MCF 10A (cell line): ENCODE measurements around the gene BMP4. TPM values are rescaled to one million over a fixed set of nuclear protein-coding genes. Genes with fewer than 3 reads are reported as not detected.
A peak's percentile ranks its signal among the peaks of the same experiment; 100 is the strongest.

Experiments used
- BruUV-seq: library from RNA; stranded (reverse); fragments of 400-500 nt; replicated peaks from 2 replicates; lab custom pipeline; 2021; lab: Mats Ljungman, UMichigan
- CTCF ChIA-PET: fragments of 300-600 bp; sonication (Branson Sonifier 250); formaldehyde crosslinking; extraction: SDS; loops from one replicate; lab custom pipeline; 2021; ENCODE audit warnings: antibody characterized with exemption, inconsistent platforms; lab: Yijun Ruan, JAX
- POLR2A ChIA-PET: fragments of 300-600, 350-650 bp; sonication (Branson Sonifier 250); formaldehyde crosslinking; extraction: SDS; loops from one replicate; lab custom pipeline; 2020; ENCODE audit warnings: antibody characterized with exemption, inconsistent platforms; lab: Yijun Ruan, JAX
- DNase-seq: peaks from one replicate; pipeline ENCODE4 v3.0.0-alpha.2; 2018; ENCODE audit not compliant: unreplicated experiment
- H3K27ac Mint-ChIP-seq: one replicate; pipeline ENCODE4 v1.8.0; 2022; ENCODE audit warnings: mild to moderate bottlenecking, low read depth, mixed read lengths; ENCODE audit not compliant: unreplicated experiment
- H3K27me3 Mint-ChIP-seq: one replicate; pipeline ENCODE4 v1.8.0; 2022; ENCODE audit warnings: mixed read lengths; ENCODE audit not compliant: insufficient read depth, unreplicated experiment
- H3K36me3 Mint-ChIP-seq: one replicate; pipeline ENCODE4 v1.8.0; 2022; ENCODE audit warnings: mild to moderate bottlenecking, moderate library complexity, mixed read lengths; ENCODE audit not compliant: insufficient read depth, unreplicated experiment
- H3K4me1 Mint-ChIP-seq: one replicate; pipeline ENCODE4 v1.8.0; 2022; ENCODE audit warnings: mixed read lengths; ENCODE audit not compliant: insufficient read depth, unreplicated experiment
- H3K4me3 Mint-ChIP-seq: one replicate; pipeline ENCODE4 v1.8.0; 2022; ENCODE audit warnings: mild to moderate bottlenecking, moderate library complexity, mixed read lengths; ENCODE audit not compliant: unreplicated experiment
- H3K9me3 Mint-ChIP-seq: one replicate; pipeline ENCODE4 v1.8.0; 2022; ENCODE audit warnings: mixed read lengths; ENCODE audit not compliant: unreplicated experiment
- intact Hi-C: fragments of 100-400 bp; cut with micrococcal nuclease; formaldehyde crosslinking; loops from 2 replicates; pipeline ENCODE4 v1.14.1; 2022
- total RNA-seq: library from RNA; stranded (reverse); gene quantifications from 2 replicates; pipeline ENCODE4 v1.2.3, GENCODE V29; 2022
- TF ChIP-seq, protein P1 (sequence below): fragments of 200-600 bp; IDR thresholded peaks from one replicate; pipeline ENCODE4 v1.8.0; 2022; ENCODE audit warnings: antibody characterized with exemption, mild to moderate bottlenecking; ENCODE audit not compliant: unreplicated experiment

The BMP4 gene
- total RNA-seq, 1 experiment from 2014 or later, result 0.28 TPM

DNA sequence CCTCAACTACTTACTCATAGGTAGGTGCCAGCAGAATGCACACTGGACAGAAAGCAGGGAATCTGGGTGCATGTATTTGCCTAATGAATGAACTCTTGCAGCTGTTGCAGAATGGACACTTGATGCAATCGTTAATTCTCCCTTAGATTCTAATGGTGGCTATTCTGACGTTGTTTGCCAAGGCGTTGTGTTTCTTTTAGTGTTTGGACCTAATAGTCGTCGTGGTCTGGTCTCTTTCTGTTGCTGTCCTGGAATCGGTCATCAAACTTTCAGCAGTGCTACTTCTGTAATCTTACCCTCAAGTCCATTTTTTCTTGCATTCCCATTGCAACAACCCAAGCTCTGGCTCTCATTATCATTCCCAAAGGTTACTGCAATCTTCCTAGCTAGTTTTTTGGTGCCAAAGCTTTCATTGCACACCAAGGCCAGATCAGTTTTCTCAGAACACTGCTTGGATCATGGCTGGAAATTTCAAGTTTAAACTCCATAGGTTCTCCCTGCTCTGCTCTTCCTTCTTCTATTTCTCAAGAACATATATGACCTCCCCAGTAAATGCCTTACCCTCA is 31.3 kb downstream of the BMP4 start:
- ChIA-PET POLR2A (interaction anchor here (0.7 to 2.1 kb wide), 6 partner anchors 10 to 254 kb away, joined by 3 to 15 read pairs (median 4); no protein-coding TSS in a partner anchor), CTCF (interaction anchor here (0.6 to 1.4 kb wide), 6 partner anchors 27 to 644 kb away, joined by 3 to 7 read pairs (median 5); no protein-coding TSS in a partner anchor)
- no peaks in the 10 kb centered on the region for H3K27me3 Mint-ChIP-seq
- H3K4me1 Mint-ChIP-seq, result peaks cover 28% of the 10 kb centered on the region
- peak overlapping the region; percentile 92 for H3K27ac Mint-ChIP-seq
- intact Hi-C loops, result loop anchor here (2.0 to 10.0 kb wide), 2 partner anchors 250 to 390 kb away; no protein-coding TSS in a partner anchor
- no peaks in the 10 kb centered on the region for H3K36me3 Mint-ChIP-seq
- H3K9me3 Mint-ChIP-seq, result no peaks in the 10 kb centered on the region
- H3K4me3 Mint-ChIP-seq, result peak overlapping the region; percentile 30
- no peak for DNase-seq
- BruUV-seq, result no TSS peak
- TF ChIP-seq, protein P1, sequence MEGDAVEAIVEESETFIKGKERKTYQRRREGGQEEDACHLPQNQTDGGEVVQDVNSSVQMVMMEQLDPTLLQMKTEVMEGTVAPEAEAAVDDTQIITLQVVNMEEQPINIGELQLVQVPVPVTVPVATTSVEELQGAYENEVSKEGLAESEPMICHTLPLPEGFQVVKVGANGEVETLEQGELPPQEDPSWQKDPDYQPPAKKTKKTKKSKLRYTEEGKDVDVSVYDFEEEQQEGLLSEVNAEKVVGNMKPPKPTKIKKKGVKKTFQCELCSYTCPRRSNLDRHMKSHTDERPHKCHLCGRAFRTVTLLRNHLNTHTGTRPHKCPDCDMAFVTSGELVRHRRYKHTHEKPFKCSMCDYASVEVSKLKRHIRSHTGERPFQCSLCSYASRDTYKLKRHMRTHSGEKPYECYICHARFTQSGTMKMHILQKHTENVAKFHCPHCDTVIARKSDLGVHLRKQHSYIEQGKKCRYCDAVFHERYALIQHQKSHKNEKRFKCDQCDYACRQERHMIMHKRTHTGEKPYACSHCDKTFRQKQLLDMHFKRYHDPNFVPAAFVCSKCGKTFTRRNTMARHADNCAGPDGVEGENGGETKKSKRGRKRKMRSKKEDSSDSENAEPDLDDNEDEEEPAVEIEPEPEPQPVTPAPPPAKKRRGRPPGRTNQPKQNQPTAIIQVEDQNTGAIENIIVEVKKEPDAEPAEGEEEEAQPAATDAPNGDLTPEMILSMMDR, result no peak

DNA sequence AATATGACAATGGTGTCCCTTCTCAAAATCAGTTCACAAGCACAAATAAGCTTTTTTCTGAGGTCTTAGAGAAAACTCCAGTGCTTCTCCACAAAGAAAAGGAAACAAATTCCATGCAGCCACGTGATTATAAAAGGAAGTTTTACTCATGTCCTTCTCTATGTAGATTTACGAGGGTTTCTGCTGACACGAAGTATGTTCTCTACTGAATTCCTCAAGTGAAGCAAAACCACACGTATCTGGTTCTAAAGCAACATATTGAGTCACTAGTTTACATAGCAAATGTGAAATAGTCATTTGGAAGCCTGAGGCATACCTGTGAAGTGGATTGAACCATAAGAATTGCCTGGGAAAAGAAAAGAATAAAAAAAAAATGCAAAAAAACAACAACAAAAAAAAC is 31.9 kb downstream of the BMP4 start:
- H3K4me1 Mint-ChIP-seq, result peaks cover 28% of the 10 kb centered on the region

GRCh38 chr14:53921027-53921426 is 35.6 kb downstream of the BMP4 start:
- H3K4me1 Mint-ChIP-seq, result peaks cover 22% of the 10 kb centered on the region
- TF ChIP-seq, protein P1, result no peak
- intact Hi-C loops, result loop anchor here (10.0 kb wide), 1 partner anchor 386 kb away; no protein-coding TSS in a partner anchor
- no peak overlapping the region for H3K27ac Mint-ChIP-seq
- H3K9me3 Mint-ChIP-seq, result no peaks in the 10 kb centered on the region
- CTCF ChIA-PET, result interaction anchor here (0.8 to 1.6 kb wide), 2 partner anchors 9 to 254 kb away, joined by 3 read pairs; no protein-coding TSS in a partner anchor
- no peak for DNase-seq
- no peaks in the 10 kb centered on the region for H3K27me3 Mint-ChIP-seq
- H3K36me3 Mint-ChIP-seq, result no peaks in the 10 kb centered on the region
- POLR2A ChIA-PET, result interaction anchor here (1.2 to 1.3 kb wide), 2 partner anchors 20 to 186 kb away, joined by 3 to 4 read pairs; no protein-coding TSS in a partner anchor
- H3K4me3 Mint-ChIP-seq, result no peak overlapping the region
- no TSS peak for BruUV-seq

More for the DNA sequence above, 31.9 kb downstream of the BMP4 start:
- Mint-ChIP-seq H3K27ac (peak overlapping the region; percentile 92), H3K36me3 (no peaks in the 10 kb centered on the region), H3K9me3 (no peaks in the 10 kb centered on the region), H3K27me3 (no peaks in the 10 kb centered on the region), H3K4me3 (peak overlapping the region; percentile 30)
- intact Hi-C loops, result loop anchor here (1.0 to 10.0 kb wide), 3 partner anchors 73 to 390 kb away; no protein-coding TSS in a partner anchor
- ChIA-PET POLR2A (interaction anchor here (0.7 to 2.1 kb wide), 6 partner anchors 10 to 254 kb away, joined by 3 to 15 read pairs (median 4); no protein-coding TSS in a partner anchor), CTCF (interaction anchor here (0.6 to 1.4 kb wide), 5 partner anchors 28 to 1507 kb away, joined by 5 to 7 read pairs (median 5); no protein-coding TSS in a partner anchor)
- peak; percentile 86 for DNase-seq
- TF ChIP-seq, protein P1, result no peak
- BruUV-seq, result no TSS peak

DNA sequence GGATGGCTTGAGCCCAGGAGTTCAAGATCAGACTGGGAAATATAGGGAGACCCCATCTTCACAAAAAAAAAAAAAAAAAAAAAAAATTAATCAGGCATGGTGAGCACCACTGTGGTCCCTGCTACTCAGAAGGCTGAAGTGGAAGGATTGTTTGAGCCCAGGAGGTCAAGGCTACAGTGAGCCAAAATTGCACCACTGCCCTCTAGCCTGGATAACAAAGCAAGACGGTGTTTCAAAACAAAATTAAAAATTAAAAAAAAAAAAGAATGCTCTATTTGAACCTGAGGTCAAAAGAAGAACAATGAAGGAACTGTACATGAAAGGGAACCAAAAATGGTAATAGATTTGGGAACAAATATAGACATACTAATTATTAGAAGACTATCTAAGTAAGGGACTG is 40.4 kb downstream of the BMP4 start:
- H3K4me3 Mint-ChIP-seq, result no peak overlapping the region
- no peaks in the 10 kb centered on the region for H3K36me3 Mint-ChIP-seq
- intact Hi-C loops, result no loop called here
- H3K4me1 Mint-ChIP-seq, result peaks cover 6% of the 10 kb centered on the region
- ChIA-PET CTCF (no interaction called here), POLR2A (no interaction called here)
- TF ChIP-seq, protein P1, result no peak
- DNase-seq, result no peak
- no TSS peak for BruUV-seq
- H3K27ac Mint-ChIP-seq, result no peak overlapping the region
- no peaks in the 10 kb centered on the region for H3K27me3 Mint-ChIP-seq
- H3K9me3 Mint-ChIP-seq, result no peaks in the 10 kb centered on the region
